GM12892 (cell line): Measurements from ENCODE around the gene GALNT10.

ENCODE experiments used
- POLR2A ChIP-seq: IDR thresholded peaks from 2 replicates; pipeline ENCODE4 v1.6.1; 2011; ENCODE audit warnings: low read depth, low read length, control low read depth
- POLR2AphosphoS5 ChIP-seq: IDR thresholded peaks from 2 replicates; pipeline ENCODE4 v1.6.1; 2011; ENCODE audit warnings: low read depth, low read length, control low read depth
- TAF1 ChIP-seq: IDR thresholded peaks from 2 replicates; pipeline ENCODE4 v1.6.1; 2011; ENCODE audit warnings: low read depth, mild to moderate bottlenecking, control low read depth, low read length, borderline replicate concordance

- TF ChIP-seq POLR2A (no peak), TAF1 (no peak), POLR2AphosphoS5 (no peak)
Measured at GRCh38 chr5:154403234-154403633, 212.7 kb downstream of the GALNT10 start.
